HepG2 (cell line): ENCODE measurements around the gene RGCC.

Source experiments
- CENPBD1 ChIP-seq: sonication (generic); formaldehyde crosslinking; IDR thresholded peaks from 2 replicates; pipeline ENCODE4 v1.8.0; 2022; ENCODE audit warnings: missing genetic modification reagents, low read depth, mild to moderate bottlenecking, borderline replicate concordance
- CHD2 ChIP-seq: IDR thresholded peaks from 2 replicates; pipeline ENCODE4 v1.6.1; 2011; ENCODE audit warnings: low read depth, low read length, improper control_type of control experiment
- ELF4 ChIP-seq: sonication (generic); formaldehyde crosslinking; IDR thresholded peaks from 2 replicates; pipeline ENCODE4 v1.5.0; 2020; ENCODE audit warnings: missing genetic modification reagents, mild to moderate bottlenecking, moderate library complexity, borderline replicate concordance
- EP300 ChIP-seq, 3 experiments: sonication (generic) in 1 of 3; formaldehyde crosslinking in 1 of 3; IDR thresholded peaks; 2 replicates each; pipeline versions ENCODE4 v1.5.1 to v1.6.1; 2011 to 2020; ENCODE audit warnings: low read depth in 2 of 3, low read length in 2 of 3, borderline replicate concordance in 1 of 3, improper control_type of control experiment in 1 of 3, mild to moderate bottlenecking in 1 of 3, missing genetic modification reagents in 1 of 3, moderate library complexity in 1 of 3
- FOXP1 ChIP-seq, 2 experiments: fragments of 450-650 bp in 1 of 2; IDR thresholded peaks; 2 replicates each; pipeline ENCODE4 v1.6.1; 2017 to 2018; ENCODE audit warnings: antibody characterized with exemption in 1 of 2
- IKZF1 ChIP-seq: fragments of 450-650 bp; IDR thresholded peaks from 2 replicates; pipeline ENCODE4 v1.7.1; 2016
- MXI1 ChIP-seq: IDR thresholded peaks from 3 replicates; pipeline ENCODE4 v1.6.1; 2012; ENCODE audit warnings: low read depth, low read length, inconsistent platforms, borderline replicate concordance
- SETDB1 ChIP-seq: sonication (generic); formaldehyde crosslinking; IDR thresholded peaks from 2 replicates; pipeline ENCODE4 v1.5.1; 2020; ENCODE audit warnings: missing genetic modification reagents, mild to moderate bottlenecking, borderline replicate concordance
- TBP ChIP-seq: sonication (generic); formaldehyde crosslinking; IDR thresholded peaks from 2 replicates; pipeline ENCODE4 v1.5.0; 2020; ENCODE audit warnings: missing genetic modification reagents
- TOPORS ChIP-seq: sonication (generic); formaldehyde crosslinking; IDR thresholded peaks from 2 replicates; pipeline ENCODE4 v1.8.0; 2023; ENCODE audit warnings: mild to moderate bottlenecking, missing genetic modification reagents
- ZNF318 ChIP-seq: sonication (generic); formaldehyde crosslinking; IDR thresholded peaks from 2 replicates; pipeline ENCODE4 v1.4.0; 2020; ENCODE audit warnings: mild to moderate bottlenecking, missing genetic modification reagents
- ZNF513 ChIP-seq: sonication (generic); formaldehyde crosslinking; conservative IDR thresholded peaks from 2 replicates; pipeline ENCODE4 v1.5.0; 2020; ENCODE audit warnings: missing genetic modification reagents

GRCh38 chr13:41418731-41419130 lies 38.6 kb upstream of the RGCC start:
- no peak for TF ChIP-seq ZNF513 (CRISPR knock-in tag)
- no peak for TF ChIP-seq IKZF1
- TF ChIP-seq ZNF318 (CRISPR knock-in tag): no peak
- no peak for TF ChIP-seq TOPORS
- TF ChIP-seq MXI1: no peak
- no peak for TF ChIP-seq SETDB1
- TF ChIP-seq ELF4 (CRISPR knock-in tag): no peak
- TF ChIP-seq CENPBD1 (CRISPR knock-in tag): no peak
- no peak for TF ChIP-seq CHD2
- TF ChIP-seq EP300 (IDR thresholded peaks at IDR 0.05; ENCODE audit: low read depth in 2 of 2, low read length in 2 of 2): no peak
- no peak for TF ChIP-seq EP300 (CRISPR knock-in tag; IDR thresholded peaks at IDR 0.05; ENCODE audit: borderline replicate concordance)
- no peak for TF ChIP-seq FOXP1 (IDR thresholded peaks at IDR 0.05)
- no peak for TF ChIP-seq FOXP1 (CRISPR knock-in tag; IDR thresholded peaks at IDR 0.05)
- TF ChIP-seq TBP (CRISPR knock-in tag): no peak
